Amniotic epithelial cell (primary cell): ENCODE data around the gene RASGRF1.
"Not testable (repeated sequence)": the region's sequence is repeated elsewhere in the genome, so short reads cannot be mapped to it uniquely, and the experiment has no call there.

Source experiments
- DNase-seq: peaks from one replicate; pipeline ENCODE4 v3.0.0-alpha.2; 2010; ENCODE audit warnings: low read depth

Gene RASGRF1

DNA sequence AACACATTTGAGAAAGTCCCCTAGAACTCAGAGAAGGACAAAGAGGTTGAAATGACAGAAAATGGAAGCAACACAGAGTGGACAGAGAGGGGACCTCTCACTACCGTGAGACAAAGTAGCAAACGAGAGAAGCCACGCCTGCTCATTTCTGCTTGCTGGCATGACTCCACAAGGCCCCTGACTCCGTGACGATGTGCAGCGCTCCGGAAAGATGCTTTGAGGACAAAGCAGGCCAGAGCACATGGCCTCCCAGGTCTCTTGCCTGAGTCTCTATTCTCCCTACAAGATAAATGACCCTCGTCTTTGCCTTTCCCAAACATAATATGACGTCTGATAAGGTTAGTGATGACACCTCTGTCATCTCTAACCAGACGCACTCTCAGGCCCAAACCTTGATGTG, 81.9 kb downstream of the RASGRF1 start:
- DNase-seq = no peak

DNA sequence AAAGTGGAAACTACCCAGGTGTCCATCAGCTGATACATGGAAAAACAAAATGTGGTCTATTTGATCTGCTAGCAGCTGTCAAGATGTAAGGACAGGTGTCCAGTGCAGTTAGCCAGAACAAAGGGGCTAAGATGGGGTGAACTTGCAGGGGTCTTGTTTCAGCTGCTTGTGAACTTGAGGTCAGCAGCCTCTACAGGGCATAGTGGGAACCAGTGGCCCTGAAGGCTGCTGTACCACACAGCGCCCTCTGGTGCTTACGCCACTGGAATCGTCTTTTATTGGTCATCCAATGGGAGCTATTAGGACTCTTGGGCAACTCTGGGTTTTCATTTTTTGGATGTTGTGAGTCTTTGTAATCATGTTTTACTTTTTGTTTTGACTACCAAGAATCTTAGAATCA, 83.5 kb downstream of the RASGRF1 start:
- peak; percentile 77 for DNase-seq

DNA sequence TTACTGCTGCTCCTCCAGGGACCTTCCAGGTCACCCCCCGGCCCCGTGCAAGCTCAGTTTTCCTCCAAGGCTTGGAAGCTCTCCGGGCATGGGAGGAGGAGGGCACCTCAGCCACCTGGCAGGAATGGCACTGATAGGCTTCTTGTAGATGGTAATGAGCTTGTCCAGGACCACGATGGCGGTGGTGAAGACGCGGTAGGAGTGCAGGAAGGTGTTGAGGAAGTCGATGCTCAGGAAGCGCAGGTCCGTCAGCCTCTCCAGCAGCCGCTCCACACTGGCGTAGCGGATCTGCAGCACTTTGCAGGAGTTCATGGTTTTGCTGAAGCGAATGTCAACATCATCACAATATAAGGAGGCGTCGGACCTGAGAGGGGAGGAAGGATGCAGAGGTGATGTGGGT, 84.5 kb downstream of the RASGRF1 start:
- no peak for DNase-seq

DNA sequence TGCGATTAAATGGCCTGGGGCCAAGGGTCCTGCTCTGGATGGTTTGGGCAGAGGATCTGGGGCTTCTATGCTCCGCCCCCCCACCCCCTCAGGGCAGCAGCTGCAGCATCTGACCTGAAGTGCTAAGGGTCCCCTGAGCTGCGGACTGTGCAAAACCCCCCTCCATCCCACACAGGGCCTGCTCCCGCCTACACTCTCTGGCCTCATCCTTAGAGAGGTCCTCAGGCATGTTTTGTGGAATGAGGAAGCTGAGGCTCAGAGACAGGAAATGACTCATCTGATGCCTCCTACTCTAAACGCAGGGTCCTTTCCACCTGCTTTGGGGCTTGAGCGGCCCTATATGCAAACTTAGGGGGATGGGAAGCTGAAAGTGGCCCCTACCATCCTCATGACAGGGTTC, 86.2 kb downstream of the RASGRF1 start:
- DNase-seq = peak; percentile 73

DNA sequence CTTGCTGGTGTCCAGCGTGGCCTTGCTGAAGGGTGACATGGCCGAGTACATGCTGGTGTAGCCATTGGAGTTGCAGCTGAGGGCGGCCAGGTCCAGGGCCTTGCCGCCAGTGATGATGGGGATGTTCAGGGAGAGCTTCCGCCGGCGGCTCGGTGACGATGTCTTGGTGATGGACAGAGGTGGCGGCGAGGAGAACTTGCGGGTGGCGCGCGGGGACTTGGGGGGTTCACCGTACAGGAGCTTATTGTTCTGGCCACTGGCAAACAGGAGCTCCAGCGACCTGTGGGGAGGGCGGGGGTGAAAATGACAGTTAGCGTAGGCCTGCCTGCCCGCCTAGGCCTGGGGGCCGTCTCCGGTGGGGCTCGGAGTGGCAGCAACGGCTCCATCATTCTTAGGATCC, 86.7 kb downstream of the RASGRF1 start:
- DNase-seq = no peak

DNA sequence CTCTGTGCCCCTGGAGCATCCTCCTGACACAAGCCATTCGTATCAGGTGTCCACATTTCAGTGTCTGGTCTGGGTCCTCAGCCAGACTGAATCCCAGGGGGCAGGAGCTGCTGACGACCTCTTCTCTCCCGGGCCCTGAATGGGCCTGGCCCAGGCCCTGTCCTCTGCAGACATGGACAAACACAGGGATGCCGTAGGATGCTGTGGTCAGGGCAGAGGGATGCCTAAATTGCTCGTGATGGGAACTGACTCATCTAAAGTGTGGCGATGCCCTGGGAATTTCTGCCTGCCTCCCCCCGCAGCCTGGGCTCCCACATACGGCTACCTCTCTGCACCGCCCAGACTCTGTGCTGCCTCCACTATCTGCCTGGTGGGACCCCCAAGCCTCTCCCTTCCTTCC, 87.3 kb downstream of the RASGRF1 start:
- peak; percentile 34 for DNase-seq

DNA sequence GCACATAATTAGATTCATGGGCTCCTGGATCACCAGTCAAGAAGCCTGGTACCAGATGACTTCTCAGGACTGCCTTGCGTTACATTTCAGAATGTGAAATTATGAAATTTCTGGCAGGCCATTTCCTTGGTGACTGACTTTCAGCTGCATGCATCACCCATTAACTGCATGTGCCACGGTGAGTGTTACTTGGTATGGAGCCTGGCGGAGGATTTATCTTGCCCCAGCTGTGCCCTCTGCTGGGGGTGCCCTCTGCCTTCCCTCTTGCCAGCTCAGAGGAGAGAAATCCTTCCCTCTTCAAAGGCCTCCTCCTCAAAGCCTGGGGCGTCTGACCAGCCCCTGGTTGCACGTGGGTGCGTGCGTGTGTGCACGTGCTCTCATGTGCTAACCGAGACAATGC, 88.0 kb downstream of the RASGRF1 start:
- DNase-seq = peak; percentile 45

DNA sequence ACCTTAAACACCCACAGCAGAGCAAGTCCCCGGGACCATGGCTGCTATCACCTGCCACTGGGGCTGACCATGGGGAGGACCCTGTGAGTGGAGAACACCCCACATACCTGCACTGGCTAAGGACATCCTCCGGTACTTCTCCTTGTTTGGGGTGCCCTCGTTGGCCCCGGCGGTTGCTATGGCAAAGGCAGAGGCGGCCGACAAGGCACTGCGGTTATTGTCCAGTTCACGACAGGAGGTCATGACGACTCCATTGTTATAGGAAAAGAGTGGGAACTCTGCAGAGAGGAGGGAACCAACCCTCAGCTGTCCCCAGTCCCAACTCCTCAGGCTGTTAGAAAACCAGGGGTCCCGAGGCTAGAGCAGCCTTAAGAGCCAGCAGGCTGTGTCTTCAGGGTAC, 90.9 kb downstream of the RASGRF1 start:
- DNase-seq = no peak

DNA sequence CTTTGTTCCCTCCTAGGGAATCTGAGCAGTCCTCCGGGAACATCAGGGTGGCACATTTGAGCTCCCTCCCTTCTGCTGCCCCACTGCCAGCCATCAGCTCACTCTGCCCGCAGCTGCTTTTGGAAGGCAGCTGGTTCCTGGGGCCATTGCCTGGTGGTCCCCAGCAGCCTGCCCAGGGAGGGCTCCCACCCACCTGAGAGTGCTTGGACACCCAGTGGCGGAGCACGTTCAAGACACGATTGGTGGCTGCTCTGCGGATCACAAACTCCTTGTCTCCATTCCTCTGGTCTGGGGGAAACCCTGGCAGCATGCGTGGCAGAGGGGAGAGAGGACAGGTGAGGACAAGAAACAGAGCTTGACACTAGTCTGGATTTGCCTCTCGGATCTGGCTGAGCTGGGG, 92.1 kb downstream of the RASGRF1 start:
- no peak for DNase-seq

DNA sequence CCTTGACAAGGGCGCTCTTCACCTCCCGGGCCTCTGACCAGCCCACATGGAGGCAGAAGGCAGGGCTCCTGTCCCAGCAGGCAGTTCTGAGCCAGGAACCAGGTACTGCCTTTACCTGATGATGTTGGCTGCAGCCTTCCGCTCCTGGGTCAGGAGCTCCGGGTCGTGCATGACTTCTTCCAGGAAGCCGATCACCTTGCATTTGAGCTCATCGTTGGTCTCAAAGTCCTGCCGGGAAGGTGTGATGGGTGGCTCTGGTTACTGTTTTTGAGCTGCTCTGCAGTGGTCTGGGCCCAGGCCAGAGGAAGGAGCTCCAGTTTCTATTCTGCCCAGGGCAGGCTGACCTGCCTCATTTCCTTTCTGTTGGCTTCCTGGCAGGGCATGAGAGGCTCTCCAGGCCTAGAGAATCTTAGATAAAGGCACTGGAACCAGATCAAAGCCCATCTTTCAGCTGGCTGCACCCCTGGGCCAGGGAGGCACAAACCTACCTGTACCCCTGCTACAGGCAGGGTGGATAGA, 92.5 kb downstream of the RASGRF1 start:
- no peak for DNase-seq

DNA sequence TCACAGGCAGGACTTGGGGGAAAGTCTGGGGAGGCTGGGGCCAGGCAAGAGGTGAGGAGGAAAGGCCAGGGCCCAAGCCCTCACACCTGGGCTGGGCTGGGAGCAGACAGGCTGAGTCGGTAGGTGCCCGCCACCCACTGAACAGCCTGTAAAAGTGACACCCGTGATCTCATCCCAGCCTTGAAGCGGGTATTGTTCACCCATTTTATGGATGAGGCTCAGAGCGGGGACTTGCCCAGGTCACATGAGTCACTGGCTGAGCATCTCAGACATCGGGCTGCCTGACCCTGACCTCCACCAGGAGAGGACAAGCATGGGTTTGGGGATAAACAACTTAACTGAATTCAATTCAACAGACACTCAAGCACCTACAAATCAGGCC, 93.7 kb downstream of the RASGRF1 start:
- peak; percentile 32 for DNase-seq

DNA sequence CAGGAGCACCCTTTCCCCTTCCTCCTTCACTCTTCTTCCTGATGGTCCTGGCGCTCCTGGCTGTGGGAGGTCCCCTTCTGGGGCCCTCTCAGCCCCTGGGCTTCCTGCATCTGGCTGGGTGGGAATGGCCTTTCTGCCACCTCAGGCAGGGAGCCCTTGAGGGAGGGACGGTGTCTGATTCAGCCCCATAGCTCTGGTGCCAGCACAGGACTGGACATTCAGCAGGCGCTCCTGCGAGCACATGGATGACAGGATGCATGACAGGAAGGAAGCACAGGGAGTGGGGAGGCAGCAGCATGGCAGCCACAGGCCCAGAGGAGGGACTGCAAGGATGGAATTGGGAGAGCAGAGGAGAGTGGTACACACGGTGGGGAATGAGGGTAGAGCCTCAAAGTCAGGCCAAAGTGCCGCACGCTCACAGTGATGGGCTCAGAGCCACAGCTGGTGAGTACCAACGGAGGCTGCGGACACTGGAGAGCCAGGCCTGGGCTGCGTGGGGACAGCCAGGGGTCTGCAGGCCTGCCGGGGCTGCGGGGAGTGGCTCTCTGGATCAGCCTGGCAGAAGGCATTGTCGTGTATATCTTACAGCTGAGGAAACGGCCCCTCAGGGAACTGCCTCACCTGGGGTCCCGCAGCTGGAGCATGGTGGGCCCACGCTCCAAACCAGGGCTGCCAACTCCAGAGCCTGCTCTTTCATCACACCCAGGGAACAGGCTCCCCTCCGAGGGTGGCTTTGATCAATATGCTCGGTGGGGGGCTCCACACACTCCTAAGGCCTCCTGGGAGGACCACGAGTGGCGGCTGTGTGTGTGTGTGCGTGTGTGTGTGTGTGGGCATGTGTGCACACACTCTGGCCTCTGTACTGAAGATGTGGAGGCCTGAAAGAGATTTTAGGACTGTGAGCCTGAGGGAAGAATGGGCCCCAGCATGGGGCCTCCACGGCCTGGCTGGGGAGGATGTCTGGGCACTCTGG, 94.4 kb downstream of the RASGRF1 start:
- DNase-seq = no peak

DNA sequence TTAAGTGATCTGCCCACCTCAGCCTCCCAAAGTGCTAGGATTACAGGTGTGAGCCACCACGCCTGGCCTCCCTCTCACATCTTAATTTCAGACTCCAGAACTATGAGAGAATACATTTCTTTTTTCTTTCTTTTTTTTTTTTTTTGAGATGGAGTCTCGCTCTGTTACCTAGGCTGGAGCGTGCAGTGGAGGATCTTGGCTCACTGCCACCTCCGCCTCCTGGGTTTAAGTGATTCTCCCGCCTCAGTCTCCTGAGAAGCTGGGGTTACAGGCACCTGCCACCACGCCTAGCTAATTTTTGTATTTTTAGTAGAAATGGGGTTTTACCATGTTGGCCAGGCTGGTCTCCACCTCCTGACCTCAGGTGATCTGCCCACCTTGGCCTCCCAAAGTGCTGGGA, 95.4 kb downstream of the RASGRF1 start:
- DNase-seq = not testable (repeated sequence)

DNA sequence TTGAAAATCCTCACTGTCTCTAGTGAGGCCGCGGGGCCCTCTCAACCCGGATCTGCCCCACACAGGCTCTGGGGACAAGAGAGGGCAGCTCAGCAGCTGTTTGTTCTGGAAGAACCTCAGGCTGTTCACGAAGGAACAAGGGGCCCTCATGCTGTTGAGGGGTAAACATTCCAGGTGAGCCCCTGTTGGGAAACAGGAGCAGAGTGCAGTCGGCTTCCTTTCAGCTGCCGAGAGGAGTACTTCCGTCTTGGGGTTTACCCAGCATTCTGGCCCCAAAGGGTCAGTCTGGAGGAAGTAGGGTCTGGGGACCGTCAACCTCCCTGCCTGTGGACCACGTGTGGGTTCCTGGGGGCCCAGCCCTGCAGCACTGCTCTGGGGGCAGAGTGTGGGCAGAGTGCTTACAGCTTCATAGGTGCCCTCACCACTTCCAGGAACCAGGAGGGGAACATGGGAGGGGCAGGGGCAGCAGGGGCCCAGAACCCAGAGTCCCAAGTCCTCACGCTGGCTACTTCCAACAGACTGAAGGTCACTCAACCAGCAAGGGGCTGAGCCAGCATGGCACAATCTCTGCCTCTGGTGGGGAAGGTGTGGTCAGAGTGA, 96.5 kb downstream of the RASGRF1 start:
- no peak for DNase-seq

DNA sequence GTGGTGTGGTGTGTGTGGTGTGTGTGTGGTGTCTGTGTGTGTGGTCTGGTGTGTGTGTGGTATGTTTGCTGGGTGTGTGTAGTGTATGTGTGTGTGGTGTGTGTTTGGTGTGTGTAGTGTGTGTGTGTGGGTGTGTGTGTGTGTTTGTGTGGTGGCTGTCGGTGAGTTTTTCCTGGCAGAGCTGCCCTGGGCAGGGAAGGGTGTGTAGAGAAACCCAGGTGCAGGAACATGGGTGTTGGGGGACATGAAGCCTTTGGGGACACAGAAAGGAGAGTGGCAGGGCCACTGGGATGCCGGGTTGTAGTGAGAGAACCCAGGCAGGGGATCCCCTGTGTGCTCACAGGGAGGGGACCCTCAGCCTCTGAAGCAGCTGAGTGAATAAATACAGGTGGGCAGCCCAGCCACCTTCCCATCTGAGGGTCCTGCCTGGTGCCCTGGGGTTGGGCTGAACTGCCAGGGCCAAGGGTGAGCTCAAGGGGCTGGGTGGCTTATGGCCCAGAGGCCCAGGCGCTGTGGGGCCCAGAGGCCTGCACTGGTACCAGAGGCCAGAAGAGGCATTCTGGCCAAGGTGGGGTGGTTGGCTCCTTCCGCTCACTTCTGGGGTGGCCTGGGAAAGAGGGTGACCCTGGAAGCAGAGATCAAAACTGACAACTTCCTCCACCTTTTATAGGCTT, 97.2 kb downstream of the RASGRF1 start:
- DNase-seq = no peak

DNA sequence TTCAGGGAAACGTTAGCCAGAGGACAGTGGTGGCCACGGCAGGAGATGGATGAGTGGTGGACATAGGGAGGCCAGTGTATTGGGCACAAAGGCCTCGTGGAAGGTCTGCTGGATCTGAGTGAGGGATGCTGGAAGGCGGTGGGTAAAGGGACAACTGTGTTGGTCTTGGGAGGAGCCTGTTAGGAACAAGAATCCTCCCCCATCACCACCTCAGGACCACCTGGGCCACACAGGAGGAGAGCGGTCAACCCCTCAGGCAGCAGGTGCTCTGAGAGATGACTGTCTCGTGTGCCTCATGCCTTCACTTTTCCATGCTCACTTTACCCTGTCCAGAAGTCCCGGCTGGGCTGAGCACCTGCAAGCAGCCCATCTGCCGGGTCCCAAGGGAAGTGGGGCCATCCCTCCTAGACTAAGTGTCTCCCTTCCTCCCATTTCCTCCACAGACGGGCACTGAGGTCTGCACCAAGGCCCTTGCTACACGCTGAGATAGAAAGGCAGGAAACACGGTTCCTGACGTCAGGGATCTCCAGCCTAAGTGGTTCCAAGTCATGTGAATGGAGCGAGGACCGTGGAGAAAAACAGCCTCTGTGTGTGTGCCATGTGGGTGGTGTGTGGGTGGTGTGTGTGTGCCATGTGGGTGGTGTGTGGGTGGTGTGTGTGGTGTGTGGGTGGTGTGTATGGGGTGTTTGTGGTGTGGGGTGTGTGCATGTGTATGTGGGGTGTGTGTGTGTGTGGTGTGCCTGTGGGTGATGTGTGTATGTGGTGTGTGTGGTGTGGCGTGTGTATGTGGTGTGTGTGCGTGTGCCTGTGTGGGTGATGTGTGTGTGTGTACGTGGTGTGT, 97.9 kb downstream of the RASGRF1 start:
- DNase-seq = no peak

DNA sequence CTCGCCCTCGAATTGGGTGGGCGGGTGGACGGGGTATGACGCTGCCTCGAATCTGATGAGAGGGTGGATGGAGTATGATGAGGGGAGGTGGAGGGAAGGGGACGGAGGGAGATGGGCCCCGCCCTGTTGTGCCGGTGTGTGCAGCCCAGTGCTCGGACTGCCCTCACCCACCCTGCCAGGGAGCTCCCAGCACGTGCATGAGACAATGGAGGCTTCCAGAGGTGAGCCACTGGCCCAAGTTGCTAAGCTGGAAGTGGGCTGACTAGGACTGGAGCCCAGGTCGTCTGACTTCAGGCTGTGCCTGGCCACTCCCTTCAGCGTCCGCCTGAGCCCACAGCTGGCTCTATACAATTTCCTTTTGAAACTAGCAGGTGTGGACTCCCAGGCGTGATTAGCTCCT, 98.7 kb downstream of the RASGRF1 start:
- no peak for DNase-seq

DNA sequence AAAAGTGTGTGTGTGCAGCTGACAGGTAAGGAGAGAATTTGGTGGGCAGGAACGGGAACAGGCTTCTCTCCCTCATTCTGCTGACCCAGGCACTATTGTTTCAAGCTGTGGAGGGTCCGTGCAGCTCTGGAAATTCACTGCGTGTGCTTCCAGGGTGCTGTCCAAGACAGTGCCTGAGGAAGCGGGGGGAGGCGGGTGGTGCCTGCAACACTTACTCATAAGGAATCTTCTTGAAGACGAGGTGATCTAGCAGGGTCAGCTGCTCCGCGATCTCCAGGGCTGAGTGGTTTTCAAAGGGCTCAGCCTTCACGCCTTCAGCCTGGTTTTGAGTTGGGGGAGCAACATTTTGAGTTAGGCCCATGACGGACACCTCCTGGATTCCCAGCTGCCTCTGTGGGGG, 99.1 kb downstream of the RASGRF1 start:
- peak; percentile 76 for DNase-seq

DNA sequence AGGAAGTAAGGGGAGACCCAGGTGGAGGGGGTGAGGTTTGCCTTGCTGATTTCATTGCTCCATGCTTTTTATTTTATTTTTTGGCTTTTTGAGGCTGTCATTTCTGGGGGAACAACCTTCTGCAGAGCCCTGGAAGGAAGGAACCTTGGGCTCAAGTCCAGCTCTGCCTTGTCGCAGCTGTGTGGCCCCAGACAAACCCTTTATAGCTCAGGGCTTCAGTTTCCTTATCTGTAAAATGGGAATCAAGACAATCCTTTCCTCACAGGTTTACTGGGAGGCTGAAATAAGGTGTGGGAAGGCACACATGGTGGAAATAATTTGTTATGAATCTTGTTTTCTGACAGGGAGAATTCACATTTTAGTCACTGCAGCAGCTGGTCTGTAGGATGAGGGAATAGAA, 100.3 kb downstream of the RASGRF1 start:
- no peak for DNase-seq

DNA sequence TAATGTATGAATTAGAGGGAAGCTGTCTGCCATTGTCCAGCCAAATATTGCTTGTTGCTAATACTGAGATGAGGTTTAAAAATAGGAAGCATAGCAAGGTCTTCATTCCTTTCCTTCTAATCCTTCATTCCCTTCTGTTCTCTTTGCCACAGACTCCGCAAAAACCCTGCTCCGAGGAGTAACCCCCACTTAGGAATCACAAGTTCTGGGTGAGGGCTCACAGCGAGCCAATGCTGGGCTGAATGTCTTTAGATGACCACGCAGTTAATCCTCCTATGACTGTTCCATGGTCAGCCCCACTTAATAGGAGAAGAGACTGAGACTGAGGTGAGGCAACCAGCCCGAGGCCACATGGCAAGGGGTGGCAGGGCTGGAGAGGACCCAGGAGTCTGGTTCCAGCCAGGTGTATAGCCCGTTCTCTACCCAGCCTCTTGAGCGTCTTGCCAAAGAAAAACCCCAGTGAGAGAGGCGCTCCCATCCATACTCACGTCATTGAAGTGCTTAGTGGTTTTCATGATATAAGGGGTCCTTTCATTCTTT, 100.8 kb downstream of the RASGRF1 start:
- DNase-seq = peak; percentile 60

DNA sequence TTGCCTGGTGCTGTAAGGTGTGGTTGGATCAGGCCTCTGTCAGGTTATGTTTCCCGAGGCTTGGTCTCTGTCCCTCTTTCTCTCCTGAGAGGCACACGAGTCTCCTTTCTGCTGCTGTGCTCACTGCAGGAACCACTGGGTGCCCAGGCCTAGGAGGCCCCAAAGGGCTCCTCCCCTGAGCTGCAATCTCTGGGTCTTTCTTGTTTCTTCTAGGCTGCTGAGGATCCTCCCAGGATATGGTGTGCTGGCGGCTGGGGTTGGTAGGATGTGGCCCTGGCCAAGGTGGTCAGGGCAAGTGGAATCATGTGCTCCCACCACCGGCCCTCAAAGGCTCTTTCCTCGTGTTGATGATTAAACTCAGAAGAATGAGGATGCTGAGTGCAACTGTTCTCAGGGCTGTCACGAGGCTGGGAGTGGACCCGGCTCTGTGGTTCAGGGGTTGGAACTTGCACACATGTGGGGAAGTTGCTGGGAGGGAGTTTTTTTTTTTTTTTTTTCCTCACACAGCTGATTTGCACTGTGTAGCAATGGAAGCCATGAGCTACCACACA, 102.1 kb downstream of the RASGRF1 start:
- peak; percentile 100 for DNase-seq
